HFF-Myc (cell line): ENCODE data around the gene IGF1R.

Source experiments
- DNase-seq: peaks from one replicate; pipeline ENCODE4 v3.0.0-alpha.2; 2011; ENCODE audit warnings: low read depth; ENCODE audit errors: extremely low read depth
- H3K4me3 ChIP-seq: replicated peaks from 2 replicates; pipeline ENCODE4 v1.5.1; 2011; ENCODE audit warnings: low read depth, mild to moderate bottlenecking, control low read depth, low read length
- TF ChIP-seq, protein P1 (sequence below): IDR thresholded peaks from 2 replicates; pipeline ENCODE4 v1.5.1; 2012; ENCODE audit warnings: mild to moderate bottlenecking, low read depth, low read length, control low read depth; ENCODE audit errors: missing control alignments

IGF1R gene

DNA sequence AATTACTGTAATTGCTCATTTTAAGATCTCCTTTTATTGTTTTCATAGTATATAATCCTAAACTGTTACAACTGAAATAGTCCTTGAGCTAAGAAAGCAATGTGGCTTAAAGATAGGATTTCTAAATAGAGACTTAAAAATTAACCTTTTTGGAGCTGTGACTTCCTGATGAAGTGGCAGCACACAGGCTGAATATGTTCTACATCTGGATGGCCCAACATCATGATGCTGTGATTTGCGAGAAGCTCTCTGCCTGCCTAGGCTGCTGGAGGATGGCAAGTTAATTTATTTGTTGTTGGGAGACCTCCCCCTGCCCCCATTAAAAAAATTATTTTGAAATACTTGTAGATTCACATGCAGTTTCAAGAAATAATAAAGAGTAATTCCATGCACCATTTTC, 134.5 kb downstream of the IGF1R start:
- TF ChIP-seq, protein P1, sequence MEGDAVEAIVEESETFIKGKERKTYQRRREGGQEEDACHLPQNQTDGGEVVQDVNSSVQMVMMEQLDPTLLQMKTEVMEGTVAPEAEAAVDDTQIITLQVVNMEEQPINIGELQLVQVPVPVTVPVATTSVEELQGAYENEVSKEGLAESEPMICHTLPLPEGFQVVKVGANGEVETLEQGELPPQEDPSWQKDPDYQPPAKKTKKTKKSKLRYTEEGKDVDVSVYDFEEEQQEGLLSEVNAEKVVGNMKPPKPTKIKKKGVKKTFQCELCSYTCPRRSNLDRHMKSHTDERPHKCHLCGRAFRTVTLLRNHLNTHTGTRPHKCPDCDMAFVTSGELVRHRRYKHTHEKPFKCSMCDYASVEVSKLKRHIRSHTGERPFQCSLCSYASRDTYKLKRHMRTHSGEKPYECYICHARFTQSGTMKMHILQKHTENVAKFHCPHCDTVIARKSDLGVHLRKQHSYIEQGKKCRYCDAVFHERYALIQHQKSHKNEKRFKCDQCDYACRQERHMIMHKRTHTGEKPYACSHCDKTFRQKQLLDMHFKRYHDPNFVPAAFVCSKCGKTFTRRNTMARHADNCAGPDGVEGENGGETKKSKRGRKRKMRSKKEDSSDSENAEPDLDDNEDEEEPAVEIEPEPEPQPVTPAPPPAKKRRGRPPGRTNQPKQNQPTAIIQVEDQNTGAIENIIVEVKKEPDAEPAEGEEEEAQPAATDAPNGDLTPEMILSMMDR: no peak
- no peak for DNase-seq
- no peak overlapping the region for H3K4me3 ChIP-seq

DNA sequence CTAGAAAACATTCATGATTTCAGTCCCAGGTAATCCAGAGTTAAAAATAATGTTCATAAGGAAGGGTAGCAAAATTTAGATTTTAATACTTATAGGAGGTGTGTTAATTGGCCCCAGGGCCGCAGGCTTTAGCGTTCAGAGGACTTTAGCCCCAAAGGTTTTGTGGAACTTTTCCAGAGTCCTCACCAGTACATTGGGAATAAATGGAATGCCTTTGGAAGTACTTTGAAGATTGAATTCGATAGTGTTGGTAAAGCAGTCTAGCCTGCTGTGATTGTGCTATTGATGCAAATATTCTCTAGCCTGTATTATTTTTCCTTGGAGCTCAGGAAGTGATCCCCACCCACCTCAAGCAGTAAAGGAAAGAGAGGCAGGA, 137.1 kb downstream of the IGF1R start:
- no peak overlapping the region for H3K4me3 ChIP-seq
- no peak for DNase-seq
- TF ChIP-seq, protein P1: no peak

DNA sequence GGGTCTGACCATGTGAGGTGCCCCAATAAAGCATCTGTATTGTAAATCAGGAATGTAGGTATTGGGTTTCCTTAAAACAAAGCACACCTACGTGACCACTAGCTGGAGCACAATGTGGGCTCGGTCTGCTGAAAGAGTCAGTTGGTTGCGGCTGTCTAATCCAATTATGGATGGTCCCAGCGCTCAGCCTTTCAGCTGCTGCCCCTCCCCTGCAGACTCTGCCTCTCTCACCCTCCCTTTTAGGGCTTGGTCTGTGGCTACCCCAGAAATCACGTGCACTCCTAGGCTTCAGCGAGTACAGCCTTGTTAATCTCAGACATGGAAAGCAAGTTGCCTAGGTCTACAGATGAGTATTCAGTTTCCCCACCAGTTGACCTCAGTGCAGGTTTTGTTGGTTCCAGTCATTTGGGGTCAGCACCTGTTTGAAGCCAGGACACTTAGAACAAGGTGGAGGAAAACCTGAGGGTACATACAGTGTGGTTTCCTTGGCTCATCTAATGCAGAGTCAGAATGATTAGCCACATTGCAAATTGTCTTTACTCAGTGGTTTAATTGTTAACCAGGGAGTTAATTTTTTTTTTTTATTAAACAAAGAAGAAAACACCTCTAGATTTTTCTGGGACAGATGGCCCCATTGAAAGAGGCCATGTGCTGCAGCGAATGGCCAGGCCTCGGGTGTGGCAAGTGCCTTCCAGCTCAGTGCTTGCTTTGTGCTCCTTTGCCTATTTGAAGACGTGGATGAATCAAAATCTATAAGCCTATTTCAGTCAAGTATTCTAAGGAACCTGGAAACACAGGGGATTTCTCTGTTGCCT, 137.7 kb downstream of the IGF1R start:
- no peak overlapping the region for H3K4me3 ChIP-seq
- DNase-seq: no peak
- TF ChIP-seq, protein P1: no peak

GRCh38 chr15:98786717-98787116, 138.4 kb downstream of the IGF1R start:
- TF ChIP-seq, protein P1: no peak
- no peak overlapping the region for H3K4me3 ChIP-seq
- DNase-seq: no peak

- DNase-seq: no peak
- TF ChIP-seq, protein P1: no peak
- no peak overlapping the region for H3K4me3 ChIP-seq
Measured at GRCh38 chr15:98787194-98787593, 138.9 kb downstream of the IGF1R start.

DNA sequence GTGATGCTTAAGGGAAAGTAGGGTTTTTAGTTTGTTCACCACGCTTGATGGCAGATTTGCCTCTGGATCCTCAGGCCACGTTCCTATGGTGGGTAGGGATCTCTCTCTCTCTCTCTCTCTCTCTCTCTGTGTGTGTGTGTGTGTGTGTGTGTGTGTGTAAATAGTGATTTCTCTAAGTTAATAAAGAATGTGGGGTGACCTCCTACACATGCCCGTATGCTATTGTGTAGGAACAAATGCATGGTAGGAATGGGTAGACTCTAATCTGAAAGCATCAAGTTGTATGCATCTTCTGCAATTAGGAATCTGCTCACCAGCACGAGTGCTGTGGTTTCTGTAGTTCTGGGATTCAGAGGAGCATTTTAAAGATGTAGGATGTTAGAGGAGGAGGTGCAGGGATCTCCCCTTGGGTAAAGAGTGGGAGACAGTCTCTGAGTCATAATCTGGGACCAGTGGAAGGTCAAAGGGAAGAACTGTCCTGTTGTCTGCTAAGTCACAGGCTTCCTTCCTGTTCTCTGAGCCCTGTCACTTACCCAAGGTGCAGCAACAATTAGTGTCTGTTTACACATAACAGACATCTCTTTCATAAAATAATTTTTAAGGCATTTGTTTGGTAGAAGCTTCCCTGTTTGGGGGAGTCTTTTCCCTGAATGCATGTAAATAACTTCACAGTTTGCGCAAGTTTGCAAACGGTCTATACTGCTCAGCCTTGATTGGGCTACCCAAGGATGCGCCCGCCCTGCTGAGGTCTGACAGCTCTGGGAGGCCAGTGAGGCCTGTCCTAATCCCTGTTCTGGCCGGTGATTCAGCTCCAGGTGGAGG, 139.8 kb downstream of the IGF1R start:
- no peak overlapping the region for H3K4me3 ChIP-seq
- DNase-seq: no peak
- TF ChIP-seq, protein P1: no peak
